ENCODE results near the gene MEX3C. TPM values are rescaled to one million over a fixed set of nuclear protein-coding genes. Genes with fewer than 3 reads are reported as not detected.

Gene MEX3C
- total RNA-seq = 29.9 and 35.6 TPM in 2 replicates

GRCh38 chr18:51197661-51198424 is at the start of gene MEX3C:
Gene MEX3C, minus strand, starts transcription at chr18:51197681. Its CDS starts 361 bp downstream, at chr18:51197320.

Other genes starting within 250 kb of the MEX3C start
- 4.8 and 7.0 TPM in 2 replicates for gene ELAC1, start 229.6 kb downstream of the MEX3C start, total RNA-seq
- gene SMAD4, start 167.5 kb downstream of the MEX3C start, total RNA-seq = 63.0 and 76.4 TPM in 2 replicates